Endothelial cell of umbilical vein (primary cell): Measurements from ENCODE around the gene DLL3. TPM values are rescaled to one million over a fixed set of nuclear protein-coding genes. Genes with fewer than 3 reads are reported as not detected.

ENCODE experiments used
- BruUV-seq: library from RNA; stranded (reverse); fragments of 400-500 nt; replicated peaks from 2 replicates; lab custom pipeline; 2021; lab: Mats Ljungman, UMichigan
- CTCF ChIA-PET: fragments of 300-600, 350-600 bp; sonication (Branson Sonifier 250); formaldehyde crosslinking; loops from one replicate; lab custom pipeline; 2021; ENCODE audit warnings: antibody characterized with exemption, inconsistent platforms; lab: Charles Lee
- POLR2A ChIA-PET: fragments of 300-600, 350-600 bp; sonication (Branson Sonifier 250); formaldehyde crosslinking; loops from one replicate; lab custom pipeline; 2021; ENCODE audit warnings: antibody characterized with exemption, inconsistent platforms; lab: Charles Lee
- DNase-seq: peaks from one replicate; pipeline ENCODE4 v3.0.0-alpha.2; 2011; ENCODE audit warnings: low read depth, low spot score
- FAIRE-seq: peaks from 2 replicates; lab custom pipeline; 2011; peaks lifted over from hg19 to GRCh38; lab: Jason Lieb, UNC
- H2AFZ ChIP-seq: 2 replicates; pipeline ENCODE4 v1.6.0; 2012; ENCODE audit warnings: low read depth, low read length, control low read depth, inconsistent platforms
- H3K27ac ChIP-seq: 2 replicates; pipeline ENCODE4 v1.5.1; 2011; ENCODE audit warnings: low read depth, mild to moderate bottlenecking, control low read depth, low read length, moderate library complexity; ENCODE audit not compliant: insufficient read depth
- H3K27me3 ChIP-seq, 2 experiments: 2 replicates each; pipeline versions ENCODE4 v1.6.0 to v1.6.1; 2011; ENCODE audit warnings: low read length in 2 of 2, mixed read lengths in 1 of 2; ENCODE audit not compliant: control insufficient read depth in 2 of 2, insufficient read depth in 2 of 2
- H3K36me3 ChIP-seq, 2 experiments: 2 replicates in 1 of 2; 3 replicates in 1 of 2; pipeline ENCODE4 v1.5.1; 2011; ENCODE audit warnings: low read length in 2 of 2, mild to moderate bottlenecking in 1 of 2, moderate library complexity in 1 of 2; ENCODE audit not compliant: control insufficient read depth in 2 of 2, insufficient read depth in 2 of 2; ENCODE audit errors: extremely low read depth in 1 of 2
- H3K4me1 ChIP-seq: 3 replicates; pipeline ENCODE4 v1.5.1; 2011; ENCODE audit warnings: mild to moderate bottlenecking, low read length; ENCODE audit not compliant: control insufficient read depth, insufficient read depth; ENCODE audit errors: extremely low read depth
- H3K4me2 ChIP-seq: 2 replicates; pipeline ENCODE4 v1.6.1; 2011; ENCODE audit warnings: low read length, control low read depth, mixed read lengths; ENCODE audit not compliant: insufficient read depth
- H3K4me3 ChIP-seq, 3 experiments: fragments of 200-600 bp in 1 of 3; sonication (generic), shearing (Covaris generic) in 1 of 3; replicated peaks in 1 of 3; 2 replicates each; pipeline ENCODE4 v1.5.1; 2011 to 2016; ENCODE audit warnings: control low read depth in 3 of 3, low read length in 3 of 3, mild to moderate bottlenecking in 2 of 3, inconsistent platforms in 1 of 3, low read depth in 1 of 3, moderate library complexity in 1 of 3; ENCODE audit not compliant: insufficient read depth in 1 of 3
- H3K79me2 ChIP-seq: 2 replicates; pipeline ENCODE4 v1.6.0; 2012; ENCODE audit warnings: low read length, inconsistent platforms; ENCODE audit not compliant: control insufficient read depth, insufficient read depth
- H3K9ac ChIP-seq: replicated peaks from 2 replicates; pipeline ENCODE3; 2011; ENCODE audit warnings: low read length, control low read depth; ENCODE audit not compliant: insufficient read depth; ENCODE audit errors: extremely low read depth
- H3K9me1 ChIP-seq: replicated peaks from 3 replicates; pipeline ENCODE4 v1.6.0; 2011; ENCODE audit warnings: mild to moderate bottlenecking, low read length; ENCODE audit not compliant: control insufficient read depth, insufficient read depth; ENCODE audit errors: extremely low read depth
- H3K9me3 ChIP-seq: replicated peaks from 2 replicates; pipeline ENCODE4 v1.5.1; 2012; ENCODE audit warnings: low read length, inconsistent platforms; ENCODE audit not compliant: control insufficient read depth, insufficient read depth
- H4K20me1 ChIP-seq: replicated peaks from 2 replicates; pipeline ENCODE3; 2011; ENCODE audit warnings: mild to moderate bottlenecking, low read length; ENCODE audit not compliant: control insufficient read depth, insufficient read depth; ENCODE audit errors: extremely low read depth
- CTCF ChIP-seq, 2 donors: IDR thresholded peaks; 1 replicate in 1 of 2; 2 replicates in 1 of 2; pipeline ENCODE4 v1.5.1; 2011; ENCODE audit warnings: low read length in 2 of 2, mild to moderate bottlenecking in 2 of 2, moderate library complexity in 2 of 2, control low read depth in 1 of 2, inconsistent platforms in 1 of 2, low read depth in 1 of 2; ENCODE audit not compliant: insufficient read depth in 1 of 2; ENCODE audit errors: extremely low read depth in 1 of 2
- EZH2 ChIP-seq: IDR thresholded peaks from 2 replicates; pipeline ENCODE4 v1.6.1; 2012; ENCODE audit warnings: borderline replicate concordance, low read depth, mild to moderate bottlenecking, moderate library complexity, low read length, inconsistent platforms; ENCODE audit not compliant: severe bottlenecking
- FOS ChIP-seq: IDR thresholded peaks from 2 replicates; pipeline ENCODE4 v1.6.1; 2011; ENCODE audit warnings: mild to moderate bottlenecking, low read length, moderate library complexity, borderline replicate concordance; ENCODE audit not compliant: insufficient read depth
- GATA2 ChIP-seq: IDR thresholded peaks from 2 replicates; pipeline ENCODE4 v1.7.0; 2011; ENCODE audit warnings: low read depth, mild to moderate bottlenecking, moderate library complexity, mixed read lengths, low read length; ENCODE audit not compliant: insufficient read length, insufficient read depth
- JUN ChIP-seq: IDR thresholded peaks from 2 replicates; pipeline ENCODE4 v1.6.1; 2011; ENCODE audit warnings: borderline replicate concordance, low read depth; ENCODE audit not compliant: insufficient read length, insufficient read depth
- MAX ChIP-seq: IDR thresholded peaks from 2 replicates; pipeline ENCODE4 v1.6.1; 2011; ENCODE audit not compliant: insufficient read depth, insufficient read length
- MYC ChIP-seq: IDR thresholded peaks from one replicate; pipeline ENCODE4 v1.6.1; 2011; ENCODE audit warnings: mild to moderate bottlenecking, low read depth, low read length
- POLR2A ChIP-seq: IDR thresholded peaks from 2 replicates; pipeline ENCODE4 v1.6.1; 2012; ENCODE audit warnings: low read depth, mild to moderate bottlenecking, control low read depth, low read length
- POLR2AphosphoS5 ChIP-seq: IDR thresholded peaks from 2 replicates; pipeline ENCODE4 v1.6.1; 2012; ENCODE audit warnings: low read depth, mild to moderate bottlenecking, control low read depth, low read length, moderate library complexity; ENCODE audit not compliant: insufficient read depth
- dilution Hi-C: fragments of 300-500 bp; cut with MboI; formaldehyde crosslinking; loops from one replicate; pipeline ENCODE4 v1.15.0; 2019; ENCODE audit warnings: low sequenced_read_pairs; ENCODE audit not compliant: extremely low pct_ligation_motif_present
- intact Hi-C: fragments of 100-400 bp; cut with micrococcal nuclease; formaldehyde crosslinking; loops from one replicate; pipeline ENCODE4 v1.10.0; 2022
- polyA plus RNA-seq, 4 experiments: library from polyadenylated mRNA; depleted of rRNA in 3 of 4; stranded (reverse) in 3 of 4; unstranded in 1 of 4; fragments of >200 nt; gene quantifications; 2 replicates each; pipeline versions ENCODE4 v1.2.1 to v1.2.3, GENCODE V29; 2011 to 2012; ENCODE audit warnings: missing spikeins in 1 of 4
- total RNA-seq: library from RNA; stranded (reverse); gene quantifications from 2 replicates; pipeline ENCODE4 v1.2.3, GENCODE V29; 2021

The DLL3 gene
- total and polyA plus RNA-seq, 2 donors (not counting 3 experiments of a cell fraction or from before 2014, with no cell fraction given), result 0.40 to 0.73 TPM

- Histone ChIP-seq H3K27me3 (no peaks in the 10 kb centered on the region), H4K20me1 (no peaks in the 10 kb centered on the region), H3K9ac (no peak overlapping the region), H3K79me2 (peaks cover 2% of the 10 kb centered on the region), H3K27ac (no peak overlapping the region), H3K9me3 (no peaks in the 10 kb centered on the region), H3K4me3 (no peak overlapping the region), H3K36me3 (peaks cover 17 to 53% of the 10 kb centered on the region in 2 experiments), H3K4me1 (no peaks in the 10 kb centered on the region), H3K9me1 (no peaks in the 10 kb centered on the region), H2AFZ (no peak overlapping the region), H3K4me2 (no peak overlapping the region)
- no TSS peak for BruUV-seq
- POLR2A ChIA-PET, result no interaction called here
- dilution Hi-C loops, result no loop called here
- DNase-seq, result no peak
- intact Hi-C loops, result no loop called here
- CTCF ChIA-PET, result no interaction called here
- TF ChIP-seq GATA2 (no peak), JUN (no peak), MAX (no peak), POLR2AphosphoS5 (no peak), CTCF (IDR thresholded peaks at IDR 0.05; ENCODE audit: extremely low read depth in 1 of 2, insufficient read depth in 1 of 2, low read depth in 1 of 2, low read length in 2 of 2) (no peak), EZH2 (no peak), POLR2A (no peak), MYC (no peak), FOS (no peak)
- no peak for FAIRE-seq
Measured at GRCh38 chr19:39465956-39466747, 32.6 kb upstream of the DLL3 start.
